Ramos (cell line): Measurements from ENCODE around the gene CFC1.
"Not testable (repeated sequence)": the region's sequence is repeated elsewhere in the genome, so short reads cannot be mapped to it uniquely, and the experiment has no call there.

Source experiments
- in situ Hi-C: fragments of 300-500 bp; cut with MboI; formaldehyde crosslinking; loops from one replicate; pipeline ENCODE4 v1.14.3; 2022; ENCODE audit warnings: low sequenced_read_pairs; ENCODE audit not compliant: unreplicated experiment

Gene CFC1

GRCh38 chr2:130599393-130599792, at the start of gene CFC1:
TSS of gene CFC1 (minus strand) at chr2:130599575. CDS start at chr2:130599287, 288 bp downstream.
- in situ Hi-C loops = not testable (repeated sequence)

- in situ Hi-C loops = not testable (repeated sequence)
Observed at GRCh38 chr2:130641688-130642087, 42.3 kb upstream of the CFC1 start.

GRCh38 chr2:130638973-130639372, 39.6 kb upstream of the CFC1 start:
- in situ Hi-C loops = not testable (repeated sequence)

- in situ Hi-C loops = not testable (repeated sequence)
Observed at GRCh38 chr2:130628784-130629475, 29.6 kb upstream of the CFC1 start.

GRCh38 chr2:130611140-130611539, 11.8 kb upstream of the CFC1 start, which contains the start of gene POTEJ:
TSS of gene POTEJ (plus strand) at chr2:130611440. CDS start at chr2:130611533, 93 bp downstream.
- in situ Hi-C loops = not testable (repeated sequence)

GRCh38 chr2:130610486-130610885, 11.1 kb upstream of the CFC1 start:
- in situ Hi-C loops = not testable (repeated sequence)

- in situ Hi-C loops = not testable (repeated sequence)
Observed at GRCh38 chr2:130609002-130609920, 9.9 kb upstream of the CFC1 start.

GRCh38 chr2:130608276-130609001, 9.1 kb upstream of the CFC1 start:
- in situ Hi-C loops = not testable (repeated sequence)

GRCh38 chr2:130601648-130602302, 2.4 kb upstream of the CFC1 start:
- in situ Hi-C loops = not testable (repeated sequence)

GRCh38 chr2:130599926-130600325, 551 bp upstream of the CFC1 start:
- in situ Hi-C loops = not testable (repeated sequence)

- in situ Hi-C loops = not testable (repeated sequence)
Observed at GRCh38 chr2:130598463-130598862, 912 bp downstream of the CFC1 start.

GRCh38 chr2:130597994-130598393, 1.4 kb downstream of the CFC1 start:
- in situ Hi-C loops = not testable (repeated sequence)

- in situ Hi-C loops = not testable (repeated sequence)
Observed at GRCh38 chr2:130596757-130597156, 2.6 kb downstream of the CFC1 start.

GRCh38 chr2:130594011-130594410, 5.4 kb downstream of the CFC1 start:
- in situ Hi-C loops = not testable (repeated sequence)

- in situ Hi-C loops = not testable (repeated sequence)
Observed at GRCh38 chr2:130592791-130593414, 6.5 kb downstream of the CFC1 start.

- in situ Hi-C loops = not testable (repeated sequence)
Observed at GRCh38 chr2:130590842-130591359, 8.5 kb downstream of the CFC1 start.

GRCh38 chr2:130590170-130590841, 9.1 kb downstream of the CFC1 start:
- in situ Hi-C loops = not testable (repeated sequence)

- in situ Hi-C loops = not testable (repeated sequence)
Observed at GRCh38 chr2:130588688-130589458, 10.5 kb downstream of the CFC1 start.
